ENCODE data around the gene PALMD.

DNA sequence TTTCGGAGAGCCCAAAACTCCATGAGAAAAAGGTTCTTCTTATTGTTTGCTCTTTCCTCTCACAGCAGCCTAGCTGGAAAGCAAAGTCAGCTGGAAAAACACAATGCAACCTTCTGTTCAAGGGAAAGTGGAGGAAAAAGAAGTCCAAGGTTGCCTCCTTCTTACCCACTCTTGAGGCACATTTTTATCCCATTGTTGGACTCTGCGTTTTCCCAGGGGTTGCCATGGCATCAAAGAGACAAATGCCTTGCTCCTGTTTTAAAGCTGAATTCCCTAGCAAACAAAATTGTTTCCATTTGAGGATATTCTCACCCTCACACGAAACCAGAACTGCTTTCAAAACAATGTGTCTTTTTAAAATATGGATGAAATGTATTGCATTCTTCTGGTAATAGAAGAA lies 45.1 kb upstream of the PALMD start:
- no peak for TF ChIP-seq POLR2A (IDR thresholded peaks at IDR 0.05)
- TF ChIP-seq, protein P1, sequence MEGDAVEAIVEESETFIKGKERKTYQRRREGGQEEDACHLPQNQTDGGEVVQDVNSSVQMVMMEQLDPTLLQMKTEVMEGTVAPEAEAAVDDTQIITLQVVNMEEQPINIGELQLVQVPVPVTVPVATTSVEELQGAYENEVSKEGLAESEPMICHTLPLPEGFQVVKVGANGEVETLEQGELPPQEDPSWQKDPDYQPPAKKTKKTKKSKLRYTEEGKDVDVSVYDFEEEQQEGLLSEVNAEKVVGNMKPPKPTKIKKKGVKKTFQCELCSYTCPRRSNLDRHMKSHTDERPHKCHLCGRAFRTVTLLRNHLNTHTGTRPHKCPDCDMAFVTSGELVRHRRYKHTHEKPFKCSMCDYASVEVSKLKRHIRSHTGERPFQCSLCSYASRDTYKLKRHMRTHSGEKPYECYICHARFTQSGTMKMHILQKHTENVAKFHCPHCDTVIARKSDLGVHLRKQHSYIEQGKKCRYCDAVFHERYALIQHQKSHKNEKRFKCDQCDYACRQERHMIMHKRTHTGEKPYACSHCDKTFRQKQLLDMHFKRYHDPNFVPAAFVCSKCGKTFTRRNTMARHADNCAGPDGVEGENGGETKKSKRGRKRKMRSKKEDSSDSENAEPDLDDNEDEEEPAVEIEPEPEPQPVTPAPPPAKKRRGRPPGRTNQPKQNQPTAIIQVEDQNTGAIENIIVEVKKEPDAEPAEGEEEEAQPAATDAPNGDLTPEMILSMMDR (IDR thresholded peaks at IDR 0.05), result no peak
- TF ChIP-seq POLR2AphosphoS5 (IDR thresholded peaks at IDR 0.05), result no peak
- no peak for TF ChIP-seq EP300 (IDR thresholded peaks at IDR 0.05)
